IPS DF 6.9 (cell line): Measurements from ENCODE around the gene RNASE7.

Experiments
- DNase-seq: peaks from one replicate; pipeline ENCODE4 v3.0.0-alpha.2; 2013; ENCODE audit warnings: low read depth, low spot score
- H3K27ac ChIP-seq: one replicate; pipeline ENCODE4 v1.5.1; 2013; ENCODE audit warnings: low read length, control low read depth
- H3K27me3 ChIP-seq: 2 replicates; pipeline ENCODE4 v1.6.1; 2013; ENCODE audit warnings: mild to moderate bottlenecking, low read length; ENCODE audit not compliant: control insufficient read depth, insufficient read depth
- H3K36me3 ChIP-seq: 2 replicates; pipeline ENCODE4 v1.6.1; 2013; ENCODE audit warnings: low read length; ENCODE audit not compliant: control insufficient read depth, insufficient read depth
- H3K4me1 ChIP-seq: 2 replicates; pipeline ENCODE4 v1.6.1; 2013; ENCODE audit warnings: low read length; ENCODE audit not compliant: control insufficient read depth, insufficient read depth
- H3K4me3 ChIP-seq: 2 replicates; pipeline ENCODE4 v1.5.1; 2013; ENCODE audit warnings: mild to moderate bottlenecking, low read length
- H3K9me3 ChIP-seq: 2 replicates; pipeline ENCODE4 v1.6.1; 2013; ENCODE audit warnings: low read length, inconsistent platforms; ENCODE audit not compliant: control insufficient read depth, insufficient read depth
- WGBS: extraction: QIAGEN DNeasy Blood & Tissue Kit; methylation state at CpG from one replicate; pipeline ENCODE4 v1.1.7; 2013; ENCODE audit warnings: mixed read lengths, missing lambda C conversion rate; ENCODE audit not compliant: insufficient read length, insufficient coverage; 5-methylcytosine and 5-hydroxymethylcytosine counted together

RNASE7 gene

GRCh38 chr14:21087294-21088091 is 45.3 kb downstream of the RNASE7 start:
- Histone ChIP-seq H3K36me3 (peaks cover 32% of the 10 kb centered on the region), H3K27me3 (no peaks in the 10 kb centered on the region), H3K27ac (no peak overlapping the region), H3K9me3 (no peaks in the 10 kb centered on the region), H3K4me1 (peaks cover 4% of the 10 kb centered on the region; the same call in 1 of the 2 replicates), H3K4me3 (no peak overlapping the region)
- DNase-seq: no peak
- no CpG with 5 or more reads among the region's 19 CpGs for whole genome bisulfite sequencing

GRCh38 chr14:21088687-21089086 is 46.5 kb downstream of the RNASE7 start:
- DNase-seq: no peak
- H3K9me3 ChIP-seq: no peaks in the 10 kb centered on the region
- WGBS: no CpG with 5 or more reads among the region's 4 CpGs
- no peak overlapping the region for H3K27ac ChIP-seq
- no peaks in the 10 kb centered on the region for H3K27me3 ChIP-seq
- H3K4me1 ChIP-seq: peaks cover 14% of the 10 kb centered on the region
- peaks cover 35% of the 10 kb centered on the region for H3K36me3 ChIP-seq
- H3K4me3 ChIP-seq: no peak overlapping the region

- Histone ChIP-seq H3K27me3 (no peaks in the 10 kb centered on the region), H3K36me3 (peaks cover 31% of the 10 kb centered on the region), H3K9me3 (no peaks in the 10 kb centered on the region), H3K27ac (no peak overlapping the region), H3K4me1 (peaks cover 14% of the 10 kb centered on the region), H3K4me3 (no peak overlapping the region)
- no peak for DNase-seq
- no CpG with 5 or more reads among the region's 1 CpG for WGBS
Measured at GRCh38 chr14:21089271-21089670, 47.1 kb downstream of the RNASE7 start.

GRCh38 chr14:21089877-21090193 is 47.7 kb downstream of the RNASE7 start:
- Histone ChIP-seq H3K4me1 (peaks cover 14% of the 10 kb centered on the region), H3K27ac (no peak overlapping the region), H3K9me3 (no peaks in the 10 kb centered on the region), H3K27me3 (no peaks in the 10 kb centered on the region), H3K36me3 (peaks cover 31% of the 10 kb centered on the region), H3K4me3 (no peak overlapping the region)
- WGBS: no CpG with 5 or more reads among the region's 5 CpGs
- DNase-seq: no peak

GRCh38 chr14:21090194-21090939 is 48.2 kb downstream of the RNASE7 start:
- Histone ChIP-seq H3K36me3 (peaks cover 31% of the 10 kb centered on the region), H3K4me3 (no peak overlapping the region), H3K27ac (no peak overlapping the region), H3K4me1 (peaks cover 14% of the 10 kb centered on the region), H3K9me3 (no peaks in the 10 kb centered on the region), H3K27me3 (no peaks in the 10 kb centered on the region)
- WGBS: no CpG with 5 or more reads among the region's 45 CpGs
- no peak for DNase-seq

- peaks cover 31% of the 10 kb centered on the region for H3K36me3 ChIP-seq
- DNase-seq: no peak
- H3K9me3 ChIP-seq: no peaks in the 10 kb centered on the region
- H3K27ac ChIP-seq: no peak overlapping the region
- peaks cover 14% of the 10 kb centered on the region for H3K4me1 ChIP-seq
- WGBS: no CpG with 5 or more reads among the region's 45 CpGs
- no peaks in the 10 kb centered on the region for H3K27me3 ChIP-seq
- H3K4me3 ChIP-seq: no peak overlapping the region
Measured at GRCh38 chr14:21090940-21091663, 48.9 kb downstream of the RNASE7 start.

GRCh38 chr14:21091821-21092272 is 49.7 kb downstream of the RNASE7 start:
- WGBS: no CpG with 5 or more reads among the region's 42 CpGs
- peaks cover 14% of the 10 kb centered on the region for H3K4me1 ChIP-seq
- DNase-seq: no peak
- H3K9me3 ChIP-seq: no peaks in the 10 kb centered on the region
- H3K36me3 ChIP-seq: peaks cover 29% of the 10 kb centered on the region
- H3K27me3 ChIP-seq: no peaks in the 10 kb centered on the region
- no peak overlapping the region for H3K4me3 ChIP-seq
- H3K27ac ChIP-seq: no peak overlapping the region

GRCh38 chr14:21092273-21093011 is 50.3 kb downstream of the RNASE7 start:
- no peaks in the 10 kb centered on the region for H3K27me3 ChIP-seq
- H3K4me3 ChIP-seq: no peak overlapping the region
- WGBS: no CpG with 5 or more reads among the region's 59 CpGs
- H3K9me3 ChIP-seq: no peaks in the 10 kb centered on the region
- no peak overlapping the region for H3K27ac ChIP-seq
- peaks cover 13% of the 10 kb centered on the region for H3K4me1 ChIP-seq
- no peak for DNase-seq
- peaks cover 29% of the 10 kb centered on the region for H3K36me3 ChIP-seq

- no peak for DNase-seq
- Histone ChIP-seq H3K27ac (no peak overlapping the region), H3K4me3 (no peak overlapping the region), H3K4me1 (peaks cover 13% of the 10 kb centered on the region), H3K27me3 (no peaks in the 10 kb centered on the region), H3K9me3 (no peaks in the 10 kb centered on the region), H3K36me3 (peaks cover 29% of the 10 kb centered on the region)
- no CpG with 5 or more reads among the region's 36 CpGs for WGBS
Measured at GRCh38 chr14:21093018-21093417, 50.9 kb downstream of the RNASE7 start.
